CD4-positive, alpha-beta T cell treated with Interleukin-21 for 1 hour (primary cell): Measurements from ENCODE around the gene EYS.

ENCODE experiments used
- DNase-seq: peaks from one replicate; pipeline ENCODE4 v3.0.0-alpha.2; 2020

EYS gene

GRCh38 chr6:63677282-63677681 lies 2029.7 kb downstream of the EYS start:
- DNase-seq = no peak

GRCh38 chr6:63676412-63677114 lies 2030.5 kb downstream of the EYS start:
- no peak for DNase-seq

- no peak for DNase-seq
These were observed 2031.9 kb downstream of the EYS start for GRCh38 chr6:63675138-63675537.

- DNase-seq = no peak
These were observed 2032.4 kb downstream of the EYS start for GRCh38 chr6:63674635-63675034.

- DNase-seq = no peak
These were observed 2033.3 kb downstream of the EYS start for GRCh38 chr6:63673692-63674091.

GRCh38 chr6:63672582-63673129 lies 2034.4 kb downstream of the EYS start:
- DNase-seq = no peak

GRCh38 chr6:63671098-63671754 lies 2035.8 kb downstream of the EYS start:
- no peak for DNase-seq
